Melanocyte of skin (primary cell): ENCODE results near the gene DDX21. TPM values are rescaled to one million over a fixed set of nuclear protein-coding genes. Genes with fewer than 3 reads are reported as not detected.

Experiments used
- small RNA-seq, 2 donors: library from RNA; depleted of rRNA; stranded (forward); fragments of <200 nt; gene quantifications; one replicate each; pipeline ENCODE3, GENCODE V24; 2012
- total RNA-seq, 2 donors: library from RNA; depleted of rRNA; stranded (reverse); fragments of >200 nt; gene quantifications; 2 replicates each; pipeline ENCODE4 v1.2.3, GENCODE V29; 2012

The DDX21 gene
- 10 to 100 TPM; 44.4 to 92.6 TPM for total RNA-seq

DNA sequence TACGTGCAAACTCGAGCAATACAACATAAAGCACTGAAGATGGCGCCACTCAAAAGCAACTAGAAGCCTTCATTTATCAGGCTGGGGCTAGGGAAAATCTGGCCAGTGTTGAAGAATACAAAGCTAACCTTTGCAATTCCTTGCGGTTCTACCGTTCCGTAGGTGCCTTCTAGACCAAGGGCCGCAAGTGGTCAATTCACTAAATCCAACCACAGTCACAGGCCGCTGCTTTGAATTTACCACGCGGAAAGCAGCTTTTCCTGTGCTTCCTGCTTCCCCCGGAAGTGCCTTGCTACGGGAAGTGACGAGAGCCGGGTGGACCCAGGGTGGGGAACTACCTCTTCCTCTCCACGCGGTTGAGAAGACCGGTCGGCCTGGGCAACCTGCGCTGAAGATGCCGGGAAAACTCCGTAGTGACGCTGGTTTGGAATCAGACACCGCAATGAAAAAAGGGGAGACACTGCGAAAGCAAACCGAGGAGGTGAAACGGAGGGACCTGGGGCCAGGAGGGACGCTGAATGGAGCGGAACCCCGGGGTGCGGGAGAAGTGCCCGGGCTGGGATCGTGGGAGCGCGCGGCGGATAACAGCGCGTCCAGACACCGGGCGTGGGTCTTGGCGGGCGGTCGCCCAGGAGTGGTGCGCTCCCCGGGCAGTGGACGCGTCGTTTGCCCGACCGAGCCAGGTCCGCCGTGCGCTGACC is at the start of gene DDX21:
Gene DDX21 (plus strand): TSS at position 339 of the 701 bp plus-strand sequence. CDS start 56 bp downstream, at position 395.

DNA sequence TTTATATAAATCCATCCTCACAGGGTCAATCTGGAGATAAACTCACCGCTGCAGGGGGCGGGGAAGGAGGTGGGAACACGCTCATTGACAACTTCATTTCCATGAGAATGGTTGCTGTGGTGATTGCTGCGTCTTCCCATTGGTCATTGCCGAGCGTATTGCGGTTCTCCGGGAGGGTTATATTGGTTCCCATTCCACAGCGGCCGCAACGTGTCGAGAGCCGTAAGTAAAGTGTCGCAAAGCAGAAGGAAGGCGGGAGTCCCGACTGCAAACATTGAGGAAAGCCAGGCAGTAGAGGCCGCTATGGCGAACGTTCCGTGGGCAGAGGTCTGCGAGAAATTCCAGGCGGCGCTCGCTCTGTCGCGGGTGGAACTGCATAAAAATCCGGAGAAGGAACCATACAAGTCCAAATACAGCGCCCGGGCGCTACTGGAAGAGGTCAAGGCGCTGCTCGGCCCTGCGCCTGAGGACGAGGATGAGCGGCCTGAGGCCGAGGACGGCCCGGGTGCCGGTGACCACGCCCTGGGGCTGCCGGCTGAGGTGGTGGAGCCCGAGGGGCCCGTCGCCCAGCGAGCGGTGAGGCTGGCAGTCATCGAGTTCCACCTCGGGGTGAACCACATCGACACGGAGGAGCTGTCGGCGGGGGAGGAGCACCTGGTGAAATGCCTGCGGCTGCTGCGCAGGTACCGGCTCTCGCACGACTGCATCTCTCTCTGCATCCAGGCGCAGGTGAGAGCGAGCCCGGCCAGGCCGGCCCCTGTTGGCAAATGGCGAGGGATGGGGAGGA is 32.8 kb downstream of the DDX21 start, which contains the start of gene KIFBP:
Gene KIFBP (plus strand): TSS at position 274 of the 787 bp plus-strand sequence. CDS start 30 bp downstream, at position 304.

Small RNA genes within 50 kb of the gene (small RNA-seq; reads per million reads assigned to genes)
- gene RNU6-571P, result 0 reads per million in 2 donors

Other genes starting within 250 kb of the DDX21 start
- 10 to 100 TPM; 42.0 to 43.0 TPM for gene CCAR1, start 234.9 kb upstream of the DDX21 start, total RNA-seq
- gene STOX1, start 128.6 kb upstream of the DDX21 start, total RNA-seq, result under 1 TPM; under 0.01 to 0.34 TPM
- gene DDX50, start 54.9 kb upstream of the DDX21 start, total RNA-seq, result 10 to 100 TPM; 22.4 to 26.0 TPM
- gene KIFBP, start 32.6 kb downstream of the DDX21 start, total RNA-seq, result 10 to 100 TPM; 48.2 to 58.9 TPM
- gene SRGN, start 131.9 kb downstream of the DDX21 start, total RNA-seq, result 10 to 100 TPM; 43.6 to 52.0 TPM
- 10 to 100 TPM; 33.7 to 47.6 TPM for gene VPS26A, start 168.0 kb downstream of the DDX21 start, total RNA-seq
- gene SUPV3L1, start 224.1 kb downstream of the DDX21 start, total RNA-seq, result 10 to 100 TPM; 25.5 to 39.3 TPM